SK-N-SH (cell line): ENCODE measurements around the gene COX6A1.

ENCODE experiments used
- EP300 ChIP-seq, 2 experiments: IDR thresholded peaks; 2 replicates each; pipeline versions ENCODE4 v1.4.0 to v1.6.1; 2012; ENCODE audit warnings: borderline replicate concordance in 1 of 2, low read depth in 1 of 2, low read length in 1 of 2
- FOSL2 ChIP-seq: IDR thresholded peaks from 2 replicates; pipeline ENCODE4 v1.4.0; 2012; ENCODE audit warnings: low read depth, mild to moderate bottlenecking, moderate library complexity, borderline replicate concordance
- POLR2AphosphoS5 ChIP-seq: IDR thresholded peaks from 2 replicates; pipeline ENCODE4 v1.6.1; 2012; ENCODE audit warnings: low read depth, low read length
- RFX5 ChIP-seq: IDR thresholded peaks from 2 replicates; pipeline ENCODE4 v1.6.1; 2012; ENCODE audit warnings: mild to moderate bottlenecking, improper control_type of control experiment, low read length
- TEAD4 ChIP-seq: IDR thresholded peaks from 2 replicates; pipeline ENCODE4 v1.4.0; 2012; ENCODE audit warnings: mild to moderate bottlenecking, borderline replicate concordance; ENCODE audit not compliant: insufficient read depth
- TF ChIP-seq, protein P1 (sequence below): fragments of 150-350 bp; IDR thresholded peaks from 2 replicates; pipeline ENCODE4 v1.6.1; 2016; ENCODE audit warnings: mild to moderate bottlenecking, low read depth, low read length
- TF ChIP-seq, protein P2 (sequence below): IDR thresholded peaks from 2 replicates; pipeline ENCODE4 v1.4.0; 2012; ENCODE audit warnings: low read depth, borderline replicate concordance
- TF ChIP-seq, protein P3 (sequence below): fragments of 200-600 bp; sonication (generic); IDR thresholded peaks from 2 replicates; pipeline ENCODE4 v1.6.1; 2017; ENCODE audit warnings: antibody characterized with exemption, mild to moderate bottlenecking, moderate library complexity

DNA sequence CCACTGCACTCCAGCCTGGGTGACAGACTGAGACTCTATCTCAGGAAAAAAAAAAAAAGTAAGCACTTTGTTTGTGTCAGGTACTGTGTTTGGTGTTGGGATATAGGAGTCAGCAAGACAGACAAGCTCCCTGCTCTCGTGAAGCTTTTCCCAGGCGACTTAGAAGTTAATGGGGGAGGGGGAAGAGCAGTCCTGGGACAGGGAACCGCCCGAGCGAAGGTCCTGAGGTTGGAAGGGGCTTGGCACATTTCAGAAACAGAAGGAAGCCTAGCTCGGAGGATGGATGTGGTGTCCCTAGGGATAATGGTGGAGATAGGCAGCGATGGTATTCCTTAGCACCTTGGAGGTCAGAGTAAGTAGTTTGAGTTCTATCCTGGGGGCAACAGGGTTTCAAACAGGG, 8.5 kb upstream of the COX6A1 start:
- TF ChIP-seq, protein P1, sequence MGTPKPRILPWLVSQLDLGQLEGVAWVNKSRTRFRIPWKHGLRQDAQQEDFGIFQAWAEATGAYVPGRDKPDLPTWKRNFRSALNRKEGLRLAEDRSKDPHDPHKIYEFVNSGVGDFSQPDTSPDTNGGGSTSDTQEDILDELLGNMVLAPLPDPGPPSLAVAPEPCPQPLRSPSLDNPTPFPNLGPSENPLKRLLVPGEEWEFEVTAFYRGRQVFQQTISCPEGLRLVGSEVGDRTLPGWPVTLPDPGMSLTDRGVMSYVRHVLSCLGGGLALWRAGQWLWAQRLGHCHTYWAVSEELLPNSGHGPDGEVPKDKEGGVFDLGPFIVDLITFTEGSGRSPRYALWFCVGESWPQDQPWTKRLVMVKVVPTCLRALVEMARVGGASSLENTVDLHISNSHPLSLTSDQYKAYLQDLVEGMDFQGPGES = no peak
- TF ChIP-seq, protein P2, sequence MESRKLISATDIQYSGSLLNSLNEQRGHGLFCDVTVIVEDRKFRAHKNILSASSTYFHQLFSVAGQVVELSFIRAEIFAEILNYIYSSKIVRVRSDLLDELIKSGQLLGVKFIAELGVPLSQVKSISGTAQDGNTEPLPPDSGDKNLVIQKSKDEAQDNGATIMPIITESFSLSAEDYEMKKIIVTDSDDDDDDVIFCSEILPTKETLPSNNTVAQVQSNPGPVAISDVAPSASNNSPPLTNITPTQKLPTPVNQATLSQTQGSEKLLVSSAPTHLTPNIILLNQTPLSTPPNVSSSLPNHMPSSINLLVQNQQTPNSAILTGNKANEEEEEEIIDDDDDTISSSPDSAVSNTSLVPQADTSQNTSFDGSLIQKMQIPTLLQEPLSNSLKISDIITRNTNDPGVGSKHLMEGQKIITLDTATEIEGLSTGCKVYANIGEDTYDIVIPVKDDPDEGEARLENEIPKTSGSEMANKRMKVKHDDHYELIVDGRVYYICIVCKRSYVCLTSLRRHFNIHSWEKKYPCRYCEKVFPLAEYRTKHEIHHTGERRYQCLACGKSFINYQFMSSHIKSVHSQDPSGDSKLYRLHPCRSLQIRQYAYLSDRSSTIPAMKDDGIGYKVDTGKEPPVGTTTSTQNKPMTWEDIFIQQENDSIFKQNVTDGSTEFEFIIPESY = no peak
- TF ChIP-seq, protein P3, sequence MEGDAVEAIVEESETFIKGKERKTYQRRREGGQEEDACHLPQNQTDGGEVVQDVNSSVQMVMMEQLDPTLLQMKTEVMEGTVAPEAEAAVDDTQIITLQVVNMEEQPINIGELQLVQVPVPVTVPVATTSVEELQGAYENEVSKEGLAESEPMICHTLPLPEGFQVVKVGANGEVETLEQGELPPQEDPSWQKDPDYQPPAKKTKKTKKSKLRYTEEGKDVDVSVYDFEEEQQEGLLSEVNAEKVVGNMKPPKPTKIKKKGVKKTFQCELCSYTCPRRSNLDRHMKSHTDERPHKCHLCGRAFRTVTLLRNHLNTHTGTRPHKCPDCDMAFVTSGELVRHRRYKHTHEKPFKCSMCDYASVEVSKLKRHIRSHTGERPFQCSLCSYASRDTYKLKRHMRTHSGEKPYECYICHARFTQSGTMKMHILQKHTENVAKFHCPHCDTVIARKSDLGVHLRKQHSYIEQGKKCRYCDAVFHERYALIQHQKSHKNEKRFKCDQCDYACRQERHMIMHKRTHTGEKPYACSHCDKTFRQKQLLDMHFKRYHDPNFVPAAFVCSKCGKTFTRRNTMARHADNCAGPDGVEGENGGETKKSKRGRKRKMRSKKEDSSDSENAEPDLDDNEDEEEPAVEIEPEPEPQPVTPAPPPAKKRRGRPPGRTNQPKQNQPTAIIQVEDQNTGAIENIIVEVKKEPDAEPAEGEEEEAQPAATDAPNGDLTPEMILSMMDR = no peak
- TF ChIP-seq EP300 (IDR thresholded peaks at IDR 0.05; ENCODE audit: borderline replicate concordance in 1 of 2, low read depth in 1 of 2, low read length in 1 of 2) = no peak
- no peak for TF ChIP-seq POLR2AphosphoS5
- TF ChIP-seq RFX5 = no peak
- no peak for TF ChIP-seq TEAD4
- TF ChIP-seq FOSL2 = no peak
